Neural cell (in vitro differentiated cells): Measurements from ENCODE around the gene PPIP5K1.

Experiments
- CTCF ChIP-seq: fragments of 450-650 bp; IDR thresholded peaks from 2 replicates; pipeline ENCODE4 v1.5.1; 2014; ENCODE audit warnings: antibody characterized with exemption, mild to moderate bottlenecking, moderate library complexity; ENCODE audit not compliant: poor library complexity, severe bottlenecking
- EZH2 ChIP-seq: fragments of 200-600, 300-800 bp; shearing (Covaris generic), sonication (generic); IDR thresholded peaks from 2 replicates; pipeline ENCODE4 v1.6.1; 2014; ENCODE audit warnings: antibody characterized with exemption, low read length, borderline replicate concordance, mild to moderate bottlenecking; ENCODE audit not compliant: insufficient read depth, poor library complexity, severe bottlenecking

DNA sequence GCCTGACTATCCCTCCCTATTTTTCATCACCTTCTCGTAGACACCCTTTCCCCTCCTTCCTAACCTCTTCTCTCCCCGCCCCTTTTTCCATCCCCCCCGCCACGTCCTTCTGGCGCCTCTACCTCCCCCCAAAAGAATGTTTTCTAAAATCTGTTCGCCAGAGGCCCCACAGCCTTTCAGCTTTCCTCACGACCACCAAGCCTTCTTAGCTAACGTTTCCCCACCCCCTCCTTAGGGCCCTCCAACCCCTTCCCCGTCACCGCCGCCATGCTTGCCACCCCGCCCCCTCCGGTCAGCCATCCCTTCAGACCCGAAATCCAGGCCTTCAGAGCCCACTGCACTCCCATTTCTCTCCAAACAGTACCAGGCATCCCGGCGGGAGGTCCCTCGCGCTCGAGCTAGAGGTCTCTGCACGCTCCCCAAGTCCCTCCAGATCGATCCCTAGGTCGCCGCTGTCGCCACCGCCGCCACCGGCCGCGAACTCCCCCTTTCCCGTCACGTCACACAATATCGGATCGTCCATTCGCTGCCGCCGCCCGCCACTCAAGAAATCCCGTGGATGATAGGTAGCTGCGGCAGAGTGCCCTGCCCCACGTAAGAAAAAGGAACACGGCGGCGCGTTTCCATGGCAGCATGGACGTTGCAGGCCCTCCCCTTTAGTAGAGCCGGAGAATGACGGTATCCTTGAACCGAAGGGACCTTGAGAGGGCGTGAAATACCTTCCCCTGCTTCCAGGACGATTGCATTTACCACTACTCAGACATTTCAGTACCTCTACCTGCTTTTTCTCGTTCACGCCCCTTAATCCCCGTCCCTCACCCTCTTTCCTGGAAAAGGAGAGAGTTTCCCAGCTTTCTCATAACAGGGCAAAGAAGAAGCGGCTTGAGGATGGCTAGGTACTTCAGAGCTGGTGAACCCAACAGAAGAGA is 97.1 kb downstream of the PPIP5K1 start, which contains the start of gene TP53BP1:
- peak; percentile 41 for TF ChIP-seq CTCF
- no peak for TF ChIP-seq EZH2
